GM18502 (cell line): ENCODE measurements around the gene OSBPL8.
A peak's percentile ranks its signal among the peaks of the same experiment; 100 is the strongest.
"Not testable (repeated sequence)": the region's sequence is repeated elsewhere in the genome, so short reads cannot be mapped to it uniquely, and the experiment has no call there.

Experiments used
- ATAC-seq: cut with Tn5 transposase; IDR thresholded peaks from one replicate; pipeline ENCODE4 v1.9.1; 2021; ENCODE audit warnings: mild to moderate bottlenecking; ENCODE audit not compliant: unreplicated experiment, poor library complexity

The OSBPL8 gene

DNA sequence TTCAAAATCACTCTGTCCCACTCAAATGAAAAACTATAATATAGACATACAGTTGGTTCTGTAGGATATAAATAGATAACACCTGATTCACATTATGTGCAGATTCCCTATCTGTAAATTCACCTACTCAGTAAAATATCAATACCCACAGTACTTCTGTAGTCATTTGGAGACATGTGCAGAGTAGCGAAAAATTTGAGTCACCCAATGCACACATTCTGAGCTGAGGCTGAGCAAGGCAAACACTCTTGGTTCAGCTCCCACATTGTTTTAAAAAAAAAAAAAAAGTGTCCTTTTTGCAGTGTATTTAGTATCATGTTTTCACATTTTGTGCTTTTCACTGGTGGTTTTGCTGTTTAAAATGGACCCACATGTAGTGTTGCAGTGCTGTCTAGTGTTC, 184.1 kb downstream of the OSBPL8 start:
- ATAC-seq, result no peak

DNA sequence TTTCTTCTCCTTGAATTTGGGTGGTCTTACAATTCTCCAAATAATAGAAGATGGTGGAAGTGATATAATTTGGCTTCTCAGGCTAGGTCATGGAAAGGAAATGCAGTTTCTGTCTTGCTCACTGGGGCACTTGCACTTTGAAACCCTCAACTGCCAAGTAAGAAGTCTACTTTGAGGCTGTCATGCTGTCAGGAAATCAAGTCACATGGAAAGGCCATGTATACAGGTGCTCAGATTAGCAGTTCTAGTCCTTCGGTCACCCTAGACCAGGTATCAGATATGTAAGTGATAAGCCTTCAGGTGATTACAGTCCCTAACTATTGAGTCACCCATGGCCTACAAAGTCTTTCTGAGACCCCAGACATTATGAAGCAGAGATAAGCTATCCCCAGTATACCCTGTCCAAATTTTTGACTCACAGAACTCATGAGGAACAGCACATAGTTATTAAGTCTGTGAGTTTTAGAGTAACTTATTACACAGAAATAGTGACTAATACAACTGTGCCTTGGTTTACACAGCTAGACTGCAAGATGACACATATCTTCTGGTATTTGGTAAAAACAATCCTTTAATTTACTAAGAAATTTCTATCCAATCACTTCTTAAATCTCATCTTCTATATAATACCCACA, 185.1 kb downstream of the OSBPL8 start:
- ATAC-seq, result no peak

- no peak for ATAC-seq
Measured at GRCh38 chr12:76368230-76368629, 191.3 kb downstream of the OSBPL8 start.

GRCh38 chr12:76366163-76366562, 193.4 kb downstream of the OSBPL8 start:
- no peak for ATAC-seq

DNA sequence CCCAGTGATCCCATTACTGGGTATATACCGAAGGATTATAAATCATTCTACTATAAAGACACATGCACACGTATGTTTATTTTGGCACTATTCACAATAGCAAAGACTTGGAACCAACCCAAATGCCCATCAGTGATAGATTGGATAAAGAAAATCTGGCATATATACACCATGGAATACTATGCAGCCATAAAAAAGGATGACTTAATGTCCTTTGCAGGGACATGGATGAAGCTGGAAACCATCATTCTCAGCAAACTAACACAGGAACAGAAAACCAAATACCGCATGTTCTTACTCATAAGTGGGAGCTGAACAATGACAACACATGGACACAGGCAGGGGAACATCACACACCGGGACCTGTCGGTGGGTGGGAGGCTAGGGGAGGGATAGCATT, 195.4 kb downstream of the OSBPL8 start:
- not testable (repeated sequence) for ATAC-seq

DNA sequence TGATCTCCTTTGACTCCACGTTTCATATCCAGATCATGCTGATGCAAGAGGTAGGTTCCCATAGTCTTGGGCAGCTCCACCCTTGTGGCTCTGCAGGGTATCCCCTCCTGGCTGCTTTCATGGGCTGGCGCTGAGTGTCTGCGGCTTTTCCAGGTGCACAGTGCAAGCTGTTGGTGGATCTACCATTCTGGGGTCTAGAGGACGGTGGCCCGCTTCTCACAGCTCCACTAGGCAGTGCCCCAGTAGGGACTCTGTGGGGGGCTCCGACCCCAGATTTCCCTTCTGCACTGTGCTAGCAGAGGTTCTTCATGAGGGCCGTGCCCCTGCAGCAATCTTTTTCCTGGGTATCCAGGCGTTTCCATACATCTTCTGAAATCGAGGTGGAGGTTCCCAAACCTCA, 199.3 kb downstream of the OSBPL8 start:
- no peak for ATAC-seq

DNA sequence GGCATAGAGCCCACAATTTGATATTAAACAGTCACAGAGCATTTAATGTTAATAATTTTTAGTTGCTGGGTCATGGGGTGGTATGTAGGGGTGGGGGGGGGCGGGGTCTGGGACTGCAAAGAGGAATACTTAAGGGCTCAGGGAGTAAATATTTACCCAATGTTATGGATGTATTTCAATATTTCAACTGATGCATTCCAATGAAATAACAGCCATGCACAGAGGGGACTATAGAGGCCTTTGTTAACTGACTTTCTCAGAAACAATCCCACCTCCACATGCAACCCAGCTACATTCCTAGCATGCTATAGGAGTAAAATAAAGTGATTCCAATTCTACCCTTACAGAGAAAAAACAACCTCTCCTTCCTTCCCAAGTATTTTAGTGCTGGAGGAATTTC, 203.5 kb downstream of the OSBPL8 start:
- ATAC-seq, result no peak

- ATAC-seq, result peak; percentile 97
Measured at GRCh38 chr12:76348079-76348901, 211.3 kb downstream of the OSBPL8 start, which contains the start of gene BBS10. TSS of gene BBS10 (minus strand) at chr12:76348415. CDS start at chr12:76348358, 57 bp downstream.

GRCh38 chr12:76346798-76347420, 212.7 kb downstream of the OSBPL8 start:
- ATAC-seq, result peak; percentile 26

GRCh38 chr12:76346236-76346635, 213.3 kb downstream of the OSBPL8 start:
- ATAC-seq, result no peak

DNA sequence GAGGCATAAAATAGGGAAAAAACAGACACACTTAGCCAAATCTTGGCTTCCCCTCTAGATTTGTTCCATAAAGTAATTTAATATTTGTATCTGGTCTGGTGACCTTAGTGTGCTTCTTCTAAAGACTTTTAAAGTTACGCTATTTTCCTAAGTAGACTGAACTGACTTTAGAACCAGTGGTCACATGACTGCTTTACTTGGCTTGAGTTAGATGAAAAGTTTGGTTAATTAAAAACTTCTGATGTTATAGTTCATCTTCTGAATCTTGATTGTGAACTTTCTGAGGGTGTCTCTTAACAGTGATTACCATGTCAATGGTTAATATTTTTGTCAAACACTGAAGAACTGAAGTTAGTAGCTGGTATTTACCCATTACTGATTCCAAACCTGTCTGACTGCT, 214.0 kb downstream of the OSBPL8 start:
- no peak for ATAC-seq

DNA sequence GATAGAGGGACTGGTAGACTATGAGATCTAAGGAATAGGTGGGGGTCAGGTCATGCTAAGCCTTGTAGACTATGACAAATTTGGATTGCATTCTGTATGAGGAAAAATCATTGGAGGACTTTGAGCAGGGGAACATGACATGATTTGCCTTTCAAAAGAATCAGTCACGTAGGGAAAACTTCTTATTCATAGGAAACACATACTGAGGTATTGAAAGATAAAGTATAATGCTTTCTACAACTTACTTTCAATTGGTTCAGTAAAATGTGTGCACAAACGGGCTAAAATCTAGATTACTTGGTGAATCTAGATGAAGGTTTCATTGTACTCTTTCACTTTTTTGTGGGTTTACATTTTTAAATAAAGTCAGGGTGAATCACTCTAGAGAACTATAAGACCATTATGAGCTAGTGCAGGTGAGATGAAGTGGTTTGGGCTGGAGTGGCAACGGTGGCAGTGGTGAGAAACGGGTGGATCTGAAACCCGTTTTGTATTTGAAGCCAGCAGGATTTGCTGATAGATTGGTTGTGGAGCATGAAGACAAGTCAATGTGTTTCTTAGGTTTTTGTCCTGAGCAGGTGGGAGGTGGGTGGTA, 218.0 kb downstream of the OSBPL8 start:
- ATAC-seq, result no peak

DNA sequence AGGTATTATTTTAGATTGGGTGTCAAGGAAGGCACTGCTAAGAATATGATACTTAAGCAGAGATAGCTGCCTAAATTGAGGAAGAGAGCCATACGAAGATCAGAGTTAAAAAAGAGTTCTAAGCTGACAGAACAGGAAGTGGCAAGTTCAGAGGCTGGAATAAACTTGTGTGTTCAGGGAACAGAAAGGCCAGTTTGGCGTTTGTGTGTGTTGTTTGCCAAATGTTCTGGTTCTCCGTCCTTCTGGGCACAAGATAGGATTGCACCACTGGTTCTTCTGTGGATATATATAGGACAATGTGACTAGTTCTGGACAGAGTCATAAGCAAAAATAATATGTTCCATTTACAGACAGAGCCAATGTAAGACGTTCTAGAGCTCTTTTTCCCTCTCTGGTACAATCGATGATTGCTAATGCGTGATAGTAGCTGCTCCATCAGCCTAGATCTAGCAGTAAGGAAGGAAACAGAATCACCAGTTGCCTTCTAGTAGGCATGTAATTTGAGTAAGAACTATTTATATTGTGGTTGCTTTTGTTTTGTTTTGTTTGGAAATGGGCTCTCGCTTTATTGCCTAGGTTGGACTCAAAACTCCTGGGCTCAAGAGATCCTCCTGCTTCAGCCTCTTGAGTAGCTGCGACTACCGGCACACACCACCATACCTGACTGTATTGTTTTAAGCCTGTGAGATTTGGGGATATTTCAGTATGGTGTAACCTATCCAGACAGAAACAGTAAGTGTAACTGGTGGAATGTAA, 218.7 kb downstream of the OSBPL8 start:
- no peak for ATAC-seq

DNA sequence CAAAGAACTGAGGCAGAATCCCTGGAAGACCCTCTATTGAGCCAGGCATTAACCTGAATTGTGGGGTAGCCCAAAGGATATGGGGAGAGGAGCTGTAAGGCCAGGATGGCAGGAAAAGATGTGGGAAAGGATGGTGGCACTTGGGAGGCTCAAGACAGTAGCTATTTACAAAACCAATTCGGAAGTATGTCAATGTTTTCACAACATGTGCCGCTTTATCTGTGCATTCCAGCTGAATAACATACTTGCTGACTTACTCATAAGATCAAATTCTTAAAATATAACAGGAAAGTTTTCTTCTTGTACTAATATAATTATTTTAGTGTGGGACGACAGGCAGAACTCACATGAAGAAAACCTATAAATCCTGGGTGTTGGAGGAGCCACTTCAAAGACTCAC, 222.0 kb downstream of the OSBPL8 start:
- no peak for ATAC-seq

GRCh38 chr12:76332606-76333005, 227.0 kb downstream of the OSBPL8 start:
- no peak for ATAC-seq

GRCh38 chr12:76329606-76330005, 230.0 kb downstream of the OSBPL8 start:
- ATAC-seq, result no peak

DNA sequence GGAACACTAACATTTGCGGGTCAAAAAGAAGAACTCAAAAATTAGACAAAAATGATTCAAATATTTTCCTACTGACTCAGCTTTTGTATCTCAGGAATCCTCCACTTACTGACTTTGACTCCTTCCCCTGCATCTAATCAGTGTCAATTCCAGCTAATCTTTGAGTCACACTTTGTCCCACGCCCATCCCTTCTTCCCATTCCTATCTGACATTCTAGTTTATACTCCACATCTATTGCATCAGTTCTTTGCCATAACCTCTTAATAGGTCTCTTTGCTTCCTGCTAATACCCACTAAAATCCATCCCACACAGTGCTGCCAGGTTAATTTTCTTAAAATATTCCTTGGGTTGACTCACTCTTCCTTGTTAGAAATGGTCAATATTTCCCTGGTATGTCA, 230.4 kb downstream of the OSBPL8 start:
- ATAC-seq, result no peak

- ATAC-seq, result not testable (repeated sequence)
Measured at GRCh38 chr12:76319595-76320319, 239.8 kb downstream of the OSBPL8 start.

DNA sequence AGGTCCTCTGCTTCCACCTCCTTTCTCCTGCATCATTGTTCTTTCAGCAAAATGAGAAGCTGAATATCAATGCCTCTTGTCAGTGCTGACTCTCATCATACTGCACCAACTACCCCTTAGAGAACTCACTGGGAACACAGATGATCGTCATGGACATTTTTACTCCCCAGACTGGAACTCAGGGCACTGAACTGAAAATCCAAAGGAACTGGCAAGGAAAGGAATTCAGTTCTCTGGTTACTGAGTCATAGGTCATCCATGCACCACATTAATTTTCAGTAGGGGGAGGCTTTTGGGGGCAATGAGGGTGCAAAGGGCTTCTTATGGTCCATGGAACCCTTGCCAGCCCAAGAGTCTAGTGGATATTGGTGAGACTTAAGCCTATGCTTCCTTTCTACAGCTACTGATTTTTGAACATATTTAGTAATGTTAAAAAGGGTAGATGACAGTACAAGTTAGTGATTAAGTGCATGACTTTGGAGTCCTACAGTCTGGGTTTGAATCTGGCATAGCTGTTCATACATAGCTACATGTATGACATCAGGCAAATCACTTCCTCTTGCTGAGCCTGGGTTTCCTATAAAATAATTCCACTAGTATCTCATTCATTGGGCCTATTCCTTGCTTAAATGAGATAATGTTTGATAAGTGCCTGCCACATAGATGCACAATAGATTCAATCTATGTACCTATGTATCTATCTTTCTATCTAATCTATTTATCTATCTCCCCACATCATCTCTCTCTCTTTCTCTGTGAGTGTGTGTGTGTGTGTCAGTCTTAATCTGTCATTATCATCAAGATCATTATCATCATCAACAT, 240.6 kb downstream of the OSBPL8 start:
- ATAC-seq, result no peak
